GM19193 (cell line): ENCODE data around the gene SLC2A13.

Experiments
- POLR2A ChIP-seq: IDR thresholded peaks from 4 replicates; pipeline ENCODE4 v1.6.1; 2011; ENCODE audit not compliant: insufficient read depth, insufficient read length; ENCODE audit errors: extremely low read depth

Gene SLC2A13

DNA sequence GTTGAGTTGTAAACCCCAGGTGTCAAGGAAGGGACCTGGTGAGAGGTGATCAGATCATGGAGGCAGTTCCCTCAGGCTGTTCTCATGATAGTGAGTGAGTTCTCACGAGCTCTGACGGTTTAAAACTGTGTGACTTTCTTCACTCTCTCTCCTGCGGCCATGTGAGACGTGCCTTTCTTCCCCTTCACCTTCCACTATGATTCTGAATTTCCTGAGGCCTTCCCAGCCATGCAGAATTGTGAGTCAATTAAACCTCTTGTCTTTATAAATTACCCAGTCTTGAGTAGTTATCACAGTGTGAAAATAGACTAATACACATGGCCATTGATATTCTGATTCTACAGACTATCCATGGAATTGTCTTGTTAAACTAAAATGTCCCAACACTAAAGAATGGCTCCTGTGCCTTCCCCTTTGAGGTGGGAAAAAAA is 85.6 kb downstream of the SLC2A13 start:
- no peak for TF ChIP-seq POLR2A

- TF ChIP-seq POLR2A, result no peak
Measured at GRCh38 chr12:40017488-40017887, 88.4 kb downstream of the SLC2A13 start.

DNA sequence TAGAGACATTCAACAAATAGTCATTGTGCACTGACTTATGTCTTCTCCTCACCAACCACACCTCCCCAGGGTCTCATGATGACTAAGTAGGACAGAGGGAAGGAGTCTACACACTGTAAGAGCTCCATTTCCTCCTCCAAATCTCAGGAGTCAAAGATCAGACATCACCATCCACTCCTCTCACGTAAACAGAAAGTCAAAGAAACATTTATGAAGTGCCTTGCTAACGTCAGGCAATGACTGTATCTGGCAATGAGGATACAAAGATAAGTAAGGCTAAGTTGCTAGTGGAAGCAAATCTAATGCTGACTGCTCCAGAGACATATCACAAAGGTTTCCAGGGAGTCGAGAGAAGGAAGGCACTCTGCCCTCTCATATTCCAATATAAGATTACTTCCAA is 88.9 kb downstream of the SLC2A13 start:
- no peak for TF ChIP-seq POLR2A

GRCh38 chr12:40015881-40016280 is 90.0 kb downstream of the SLC2A13 start:
- no peak for TF ChIP-seq POLR2A

DNA sequence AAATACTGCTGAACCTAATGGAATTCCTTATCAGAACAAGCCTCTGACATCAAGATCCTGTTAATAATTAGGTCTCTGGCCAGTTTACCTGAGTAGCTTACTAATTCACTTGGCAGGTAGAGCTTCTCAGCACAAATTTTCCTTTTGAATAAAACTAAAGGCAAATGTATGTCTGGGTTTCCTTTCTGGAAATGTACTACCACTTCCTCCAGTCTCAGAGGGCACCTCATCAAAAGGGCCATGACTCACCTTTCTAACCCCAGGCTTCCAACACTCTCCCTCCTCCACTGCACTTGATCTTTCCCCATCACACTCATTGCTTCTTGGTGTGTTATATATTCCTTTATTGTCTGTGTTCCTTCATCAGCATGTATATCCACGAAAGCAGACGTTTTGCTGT is 90.5 kb downstream of the SLC2A13 start:
- TF ChIP-seq POLR2A, result no peak

- no peak for TF ChIP-seq POLR2A
Measured at GRCh38 chr12:40013847-40014246, 92.0 kb downstream of the SLC2A13 start.

- TF ChIP-seq POLR2A, result no peak
Measured at GRCh38 chr12:40013292-40013691, 92.6 kb downstream of the SLC2A13 start.

- TF ChIP-seq POLR2A, result no peak
Measured at GRCh38 chr12:40012711-40013110, 93.2 kb downstream of the SLC2A13 start.

- TF ChIP-seq POLR2A, result no peak
Measured at GRCh38 chr12:40011775-40012129, 94.1 kb downstream of the SLC2A13 start.

DNA sequence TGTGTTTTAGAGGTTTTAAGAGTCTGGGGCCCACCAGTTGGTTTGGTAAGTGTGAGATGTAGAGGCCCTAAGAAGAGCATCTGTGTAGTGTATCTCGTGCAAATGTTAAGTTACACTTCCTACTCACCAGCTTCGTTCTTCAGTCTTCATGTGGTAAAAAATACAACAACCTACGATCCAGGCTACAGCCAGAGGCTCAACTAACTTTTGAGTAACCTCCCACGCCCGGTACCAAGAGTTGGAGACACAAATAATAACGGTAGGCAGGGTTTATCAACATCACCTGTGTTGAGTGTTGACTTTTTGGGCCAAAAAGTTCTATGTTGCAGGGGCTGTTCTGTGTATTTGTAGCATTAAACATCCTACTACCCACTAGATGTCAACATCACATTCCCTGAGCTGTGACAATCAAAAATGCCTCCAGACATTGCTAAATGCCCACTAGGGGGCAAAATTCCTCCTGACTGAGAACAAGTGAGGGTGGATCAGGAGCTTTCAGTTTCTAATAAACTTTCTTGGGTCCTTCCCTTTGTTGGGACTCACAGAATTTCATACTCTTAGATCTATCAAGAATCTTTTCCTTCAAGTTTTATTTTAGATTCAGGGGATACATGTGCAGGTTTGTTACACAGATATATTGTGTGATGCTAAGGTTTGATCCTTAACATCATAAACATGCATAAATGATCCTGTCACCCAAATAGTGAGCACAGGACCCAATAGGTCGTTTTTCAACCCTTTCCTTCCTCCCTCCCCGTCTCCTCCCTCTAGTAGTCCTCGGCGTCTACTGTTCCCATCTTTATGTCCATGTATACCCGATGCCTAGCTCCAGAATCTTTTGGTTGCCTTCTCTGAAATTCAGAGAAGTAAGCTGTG is 94.7 kb downstream of the SLC2A13 start:
- no peak for TF ChIP-seq POLR2A

GRCh38 chr12:40002178-40003169 is 103.4 kb downstream of the SLC2A13 start:
- no peak for TF ChIP-seq POLR2A

DNA sequence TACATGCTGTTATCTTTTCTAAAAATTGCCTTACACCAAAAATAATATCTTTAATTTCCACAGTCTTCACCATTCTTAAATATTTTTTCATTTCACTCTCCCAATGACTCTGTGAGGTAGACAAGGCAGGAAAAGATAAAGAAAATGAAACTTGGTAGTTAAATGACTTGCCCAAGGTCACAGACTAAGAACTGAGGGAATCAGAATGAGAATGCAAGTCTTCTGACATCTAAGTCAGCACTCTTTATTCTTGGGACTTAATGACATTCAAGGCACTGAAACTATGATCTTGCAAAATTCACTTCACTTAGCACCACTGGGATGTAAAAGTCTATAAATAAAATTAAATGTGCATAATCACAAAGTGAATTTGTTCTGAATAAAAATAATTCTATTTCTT is 104.5 kb downstream of the SLC2A13 start:
- no peak for TF ChIP-seq POLR2A

DNA sequence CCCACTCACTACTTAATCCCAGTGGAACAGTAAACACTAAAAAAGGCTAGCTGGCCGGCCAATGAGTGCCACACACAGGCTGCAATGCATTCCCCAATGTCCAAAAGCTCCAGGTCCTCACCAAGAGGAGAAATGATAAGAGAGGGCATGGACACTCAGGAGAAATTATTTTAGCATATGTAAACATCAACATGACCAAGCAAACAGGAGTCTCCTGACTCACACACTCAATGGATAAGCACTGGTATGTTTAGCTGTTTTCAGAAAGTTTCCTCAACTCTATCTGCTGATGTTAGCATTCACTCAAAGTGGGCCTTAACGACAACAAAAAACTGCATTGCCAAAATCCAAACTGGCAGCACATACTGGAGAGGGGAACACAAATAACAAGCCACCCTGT is 105.0 kb downstream of the SLC2A13 start:
- no peak for TF ChIP-seq POLR2A

DNA sequence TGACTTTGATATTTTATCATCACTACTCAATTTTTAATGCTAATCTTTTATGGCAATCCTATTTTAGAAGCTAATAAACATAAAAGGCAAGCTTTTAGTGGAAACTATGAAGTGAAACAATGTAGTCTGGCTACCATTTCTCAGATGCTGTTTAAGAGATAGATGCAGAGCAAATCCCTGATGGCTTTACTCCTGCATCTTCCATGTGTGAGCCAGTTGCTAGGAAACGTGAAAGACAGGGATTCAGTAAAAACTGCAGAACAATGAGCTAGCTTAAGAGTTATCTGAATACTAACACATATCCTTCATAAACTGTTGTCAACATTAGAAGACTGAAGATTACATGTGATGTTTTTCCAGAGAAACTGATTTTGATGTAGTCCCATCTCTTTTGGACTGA is 112.6 kb downstream of the SLC2A13 start:
- TF ChIP-seq POLR2A, result no peak
